GOT3 (cell line): ENCODE data around the gene ZMYND10.
A peak's percentile ranks its signal among the peaks of the same experiment; 100 is the strongest.

Experiments used
- DNase-seq: peaks from one replicate; lab custom pipeline; 2025; ENCODE audit warnings: mixed read lengths; lab: John Stamatoyannopoulos, UW

The ZMYND10 gene

DNA sequence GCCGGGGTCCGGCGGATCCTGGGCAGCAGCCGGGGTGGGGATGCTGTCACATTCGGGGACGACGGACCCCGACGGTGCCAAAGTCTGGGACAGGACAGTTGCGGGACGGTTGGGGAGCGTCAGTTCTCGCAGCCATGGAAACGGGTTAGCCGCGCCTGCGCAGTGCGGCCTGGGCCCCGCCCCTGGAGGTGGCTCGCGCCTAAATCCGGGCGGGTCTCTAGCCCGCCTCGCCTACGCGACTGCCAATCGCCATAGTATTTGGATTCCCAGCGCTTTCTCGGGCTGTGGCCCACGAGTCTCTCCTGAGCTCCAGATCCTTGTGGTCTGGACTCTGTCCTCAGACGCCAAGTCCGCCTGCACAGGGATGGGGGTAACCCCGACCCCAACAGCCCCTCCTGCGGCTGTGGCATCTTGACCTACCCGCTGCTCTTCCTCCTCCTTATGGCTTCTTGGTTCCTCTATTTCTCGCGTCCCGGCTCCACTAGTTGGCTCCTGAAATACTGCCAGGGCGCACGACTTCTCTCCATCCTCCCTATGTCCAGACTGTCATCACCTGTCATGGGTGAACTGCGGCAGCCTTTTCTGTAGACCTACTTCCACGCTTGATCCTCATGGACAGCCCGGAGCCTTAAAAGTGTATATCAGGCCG, at the start of gene ZMYND10:
TSS of gene ZMYND10 (minus strand) at position 147 of the 649 bp plus-strand sequence. CDS start 153 bp downstream, outside the sequence.
- peak; percentile 32 for DNase-seq

DNA sequence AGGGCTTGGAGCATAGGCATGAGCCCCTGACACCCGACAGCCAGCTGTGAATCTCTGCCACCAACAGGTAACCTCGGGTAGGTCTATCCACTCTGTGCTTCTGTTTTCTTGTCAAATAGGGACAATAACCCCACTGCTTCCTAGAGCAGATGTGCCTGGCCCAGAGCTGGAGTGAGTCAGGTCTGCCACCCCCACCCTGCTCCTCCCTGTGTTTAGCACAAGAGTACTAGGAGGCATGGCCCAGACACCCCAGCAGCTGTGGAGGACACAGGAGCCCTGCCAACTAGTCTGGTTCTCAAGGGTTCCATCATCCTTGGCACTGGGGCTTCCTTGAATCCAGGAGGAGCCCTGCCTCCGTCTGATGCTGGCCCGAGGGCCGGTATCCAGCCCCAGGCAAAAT, 47.5 kb upstream of the ZMYND10 start:
- no peak for DNase-seq

DNA sequence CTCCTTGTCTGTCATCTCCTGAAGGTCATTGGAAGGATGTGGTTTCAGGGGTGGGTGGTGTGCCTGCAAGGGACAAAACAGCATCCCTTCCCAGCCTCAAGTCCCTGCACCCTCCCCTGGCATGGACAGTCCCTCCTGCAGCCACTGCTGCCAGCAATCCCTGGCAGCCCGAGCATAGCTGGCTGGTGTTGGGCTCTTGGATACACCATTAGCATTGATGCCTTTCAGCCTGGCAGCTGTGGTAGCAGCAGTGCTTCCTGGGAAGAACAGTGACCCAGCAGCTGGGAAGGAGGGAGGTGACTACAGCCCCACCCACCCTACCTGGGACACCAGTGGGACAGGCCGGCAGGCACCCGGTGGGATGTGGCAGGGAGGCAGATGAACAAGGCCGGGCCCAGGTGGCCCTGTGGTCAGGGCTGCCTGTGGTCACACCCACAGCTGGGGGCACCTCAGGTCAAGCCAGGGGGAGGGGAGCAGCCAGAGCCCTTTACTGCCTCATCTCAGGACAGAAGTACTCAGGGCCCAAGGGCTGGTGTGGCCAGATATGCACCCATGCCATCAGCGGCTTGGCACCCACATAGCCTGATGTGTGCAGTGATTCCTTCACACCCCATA, 46.7 kb upstream of the ZMYND10 start:
- DNase-seq, result no peak

DNA sequence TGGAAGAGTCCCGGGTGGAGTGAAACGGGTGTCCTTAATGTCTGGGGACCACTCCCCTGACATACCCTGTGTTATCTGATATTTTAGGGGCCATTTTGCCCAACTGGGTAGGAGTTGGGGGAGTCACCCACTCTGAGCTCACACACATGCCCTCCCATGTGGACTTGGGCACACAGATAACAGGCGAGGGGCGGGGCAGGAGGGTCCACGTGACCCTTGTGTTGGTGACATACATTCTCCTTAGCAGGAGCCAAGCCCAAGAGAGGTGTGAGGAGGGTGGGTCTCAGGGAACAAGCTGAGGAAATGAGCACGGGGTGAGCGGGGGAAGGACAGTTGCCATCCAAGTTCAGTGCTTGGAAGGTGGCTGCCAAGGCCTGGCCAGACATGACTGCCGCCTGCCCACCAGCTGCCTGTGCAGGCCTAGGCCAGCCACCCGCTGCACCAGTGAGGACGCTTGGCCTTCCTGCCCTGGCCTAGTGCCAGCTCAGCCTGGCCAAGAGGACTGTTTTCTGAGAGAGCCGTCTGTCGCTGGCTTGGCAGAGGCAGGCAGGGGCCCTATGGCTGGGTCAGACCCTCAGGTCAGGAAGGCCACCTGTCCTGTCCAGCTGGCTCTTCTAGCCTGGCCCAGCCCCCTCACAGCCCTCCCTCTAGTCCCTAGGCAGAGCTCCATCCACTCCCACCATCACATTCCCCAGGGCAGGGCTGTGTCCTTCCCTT, 45.1 kb upstream of the ZMYND10 start:
- no peak for DNase-seq

DNA sequence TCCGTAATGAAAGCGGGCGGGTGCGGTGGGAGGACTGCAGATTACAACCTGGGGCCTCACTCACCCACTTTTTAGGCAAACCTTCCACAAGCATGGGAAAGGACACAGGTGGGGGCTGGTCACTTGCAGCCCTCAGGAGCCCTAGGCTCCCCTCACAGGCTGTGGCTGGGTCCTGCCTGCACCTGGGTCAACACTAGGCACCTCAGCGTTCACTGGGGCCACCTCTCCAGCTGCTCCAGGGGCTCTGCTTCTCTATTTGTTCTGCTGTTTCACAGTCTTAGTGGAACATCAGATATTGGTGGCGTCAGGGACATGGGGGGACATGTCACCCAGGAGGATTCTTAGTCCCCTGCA, 43.9 kb upstream of the ZMYND10 start:
- DNase-seq, result no peak

DNA sequence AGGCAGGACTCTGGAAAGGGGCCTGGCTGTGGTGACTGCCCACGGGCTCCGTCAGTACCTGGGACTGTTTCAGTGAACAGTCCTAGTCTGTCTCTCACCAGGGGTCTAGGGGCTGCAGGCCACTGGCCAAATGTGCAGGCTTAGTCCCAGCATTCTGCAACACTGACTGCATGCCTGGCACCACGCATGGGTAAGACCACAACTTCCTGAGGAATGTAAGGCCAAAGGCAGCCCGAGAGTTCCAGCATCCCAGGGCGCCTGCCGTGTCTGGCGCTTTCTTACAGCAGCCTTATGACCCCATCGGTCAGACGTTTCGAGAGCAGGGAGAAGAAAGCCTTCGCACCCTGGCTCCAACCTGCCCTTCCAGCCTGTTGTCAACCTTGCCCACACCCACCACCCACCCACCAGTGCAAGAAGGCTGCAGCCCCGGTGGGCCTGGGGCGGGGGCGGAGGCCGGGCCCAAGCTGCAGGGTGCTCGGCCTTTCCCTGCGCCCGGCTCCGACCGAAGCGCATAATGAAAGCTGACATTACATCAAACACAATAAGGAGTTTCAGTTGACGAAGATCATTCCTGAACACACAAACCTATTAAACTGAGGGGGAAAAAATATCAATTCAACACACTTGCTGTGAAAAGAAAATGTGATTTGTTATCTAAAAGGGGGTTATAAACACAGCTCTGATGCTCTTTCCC, 43.3 kb upstream of the ZMYND10 start:
- DNase-seq, result no peak

DNA sequence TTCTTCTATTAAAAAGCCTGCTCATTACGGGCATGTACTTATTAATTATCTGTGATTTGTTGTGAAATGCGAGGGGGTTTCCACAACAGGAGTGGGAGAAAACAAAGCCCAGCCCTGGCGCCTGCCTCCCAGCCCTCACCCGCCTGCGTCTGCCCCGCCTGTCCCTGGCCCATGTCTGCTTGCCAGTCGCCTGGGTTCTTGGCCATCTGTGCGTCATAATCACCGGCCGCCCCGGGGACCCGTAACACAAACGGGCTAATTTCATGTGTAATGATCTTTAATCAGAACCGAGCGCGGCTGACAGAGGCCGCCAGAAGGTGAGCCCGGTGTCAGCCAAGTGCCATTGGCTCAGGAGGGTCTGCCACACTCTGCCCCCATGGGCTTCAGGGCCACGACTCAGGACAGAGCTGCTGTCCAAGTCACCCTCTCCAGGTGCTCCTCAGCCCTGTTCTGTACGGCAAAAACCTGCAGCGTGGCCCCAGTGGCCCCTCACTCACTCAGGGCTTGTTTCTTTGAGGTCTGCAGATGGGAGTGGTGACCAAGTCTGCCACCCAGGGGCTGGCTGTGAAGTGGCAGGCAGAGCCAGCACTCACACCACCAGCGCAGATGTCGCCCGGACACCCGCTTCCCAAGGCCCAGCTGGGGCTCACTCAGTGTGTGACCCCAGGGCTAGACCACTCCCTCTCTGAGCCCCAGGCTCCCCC, 42.6 kb upstream of the ZMYND10 start:
- no peak for DNase-seq

DNA sequence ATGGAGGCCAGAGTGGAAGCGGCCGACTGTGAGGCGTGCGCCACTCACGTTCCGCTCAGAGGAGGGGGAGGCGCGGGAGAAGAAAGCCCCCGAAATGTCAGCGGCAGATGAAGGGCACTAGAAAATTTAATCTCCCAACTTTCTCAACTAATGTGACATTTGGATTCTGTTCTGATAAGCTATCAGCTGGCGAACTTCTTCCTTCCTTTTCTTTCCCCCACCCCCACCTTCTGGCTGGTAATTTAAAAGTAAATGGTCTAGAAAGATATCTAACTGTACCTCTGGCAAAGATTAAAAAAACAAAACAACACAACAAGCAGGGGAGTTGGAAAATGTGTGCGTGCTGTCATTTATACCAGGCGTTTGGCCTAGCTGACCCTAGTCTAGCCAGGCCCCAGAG, 40.2 kb upstream of the ZMYND10 start:
- DNase-seq, result no peak

DNA sequence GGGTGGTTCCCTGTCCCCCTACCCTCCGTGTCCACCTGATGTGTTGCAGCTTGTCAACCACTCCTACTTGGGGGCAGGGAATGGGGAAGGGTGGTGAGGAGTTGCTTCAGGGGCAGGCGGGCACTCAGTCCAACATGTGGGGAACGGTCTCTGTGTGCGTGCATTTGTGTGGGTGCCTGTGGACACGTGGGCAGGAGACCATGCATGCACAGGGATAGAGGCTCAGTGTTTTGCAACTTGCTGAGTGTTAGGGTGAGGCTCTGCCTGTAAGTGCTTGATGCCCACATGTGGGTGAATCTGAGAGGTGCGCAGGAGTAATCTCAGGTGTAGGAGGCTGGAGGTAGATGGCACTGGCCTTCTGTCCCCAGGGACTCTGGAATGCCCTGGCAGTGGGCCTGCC, 38.2 kb upstream of the ZMYND10 start:
- no peak for DNase-seq

DNA sequence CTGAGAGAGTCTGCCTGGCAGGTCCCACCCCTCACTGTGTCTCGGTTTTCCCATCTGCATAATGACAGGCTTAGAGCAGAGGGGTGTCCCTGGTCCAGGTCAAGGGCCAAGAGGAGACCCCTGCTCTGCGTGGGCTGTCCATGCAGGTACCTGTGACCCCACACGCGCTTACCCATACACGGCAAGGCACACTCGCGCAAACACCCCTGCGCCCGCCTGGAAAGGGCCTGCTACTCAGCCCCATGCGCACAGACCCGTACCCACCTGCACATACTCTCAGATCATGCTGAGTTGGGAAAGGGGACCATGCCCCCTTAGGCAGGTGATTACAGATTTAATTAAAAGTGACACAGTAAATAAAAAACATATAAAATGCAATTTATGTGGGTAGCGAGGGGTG, 37.2 kb upstream of the ZMYND10 start:
- DNase-seq, result no peak

DNA sequence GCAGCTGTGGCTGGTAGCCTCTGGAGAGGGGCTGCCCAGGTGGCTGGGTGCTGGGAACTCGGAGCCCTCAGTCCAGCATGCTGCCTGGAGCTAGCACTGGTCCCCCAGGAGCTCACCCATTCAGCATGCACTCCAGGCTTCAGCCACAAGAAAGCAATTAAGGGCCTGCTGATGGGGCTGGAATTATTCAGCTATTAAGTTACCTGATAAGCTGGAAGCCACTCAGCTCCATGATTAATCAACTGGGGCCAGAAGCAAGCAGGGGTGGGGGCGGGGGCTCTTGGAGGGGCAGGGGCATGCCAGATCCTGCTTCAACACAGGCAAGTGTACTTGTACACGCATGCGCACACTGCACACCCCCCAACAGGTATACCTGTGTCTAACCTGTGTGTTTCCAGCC, 35.9 kb upstream of the ZMYND10 start:
- DNase-seq, result no peak

DNA sequence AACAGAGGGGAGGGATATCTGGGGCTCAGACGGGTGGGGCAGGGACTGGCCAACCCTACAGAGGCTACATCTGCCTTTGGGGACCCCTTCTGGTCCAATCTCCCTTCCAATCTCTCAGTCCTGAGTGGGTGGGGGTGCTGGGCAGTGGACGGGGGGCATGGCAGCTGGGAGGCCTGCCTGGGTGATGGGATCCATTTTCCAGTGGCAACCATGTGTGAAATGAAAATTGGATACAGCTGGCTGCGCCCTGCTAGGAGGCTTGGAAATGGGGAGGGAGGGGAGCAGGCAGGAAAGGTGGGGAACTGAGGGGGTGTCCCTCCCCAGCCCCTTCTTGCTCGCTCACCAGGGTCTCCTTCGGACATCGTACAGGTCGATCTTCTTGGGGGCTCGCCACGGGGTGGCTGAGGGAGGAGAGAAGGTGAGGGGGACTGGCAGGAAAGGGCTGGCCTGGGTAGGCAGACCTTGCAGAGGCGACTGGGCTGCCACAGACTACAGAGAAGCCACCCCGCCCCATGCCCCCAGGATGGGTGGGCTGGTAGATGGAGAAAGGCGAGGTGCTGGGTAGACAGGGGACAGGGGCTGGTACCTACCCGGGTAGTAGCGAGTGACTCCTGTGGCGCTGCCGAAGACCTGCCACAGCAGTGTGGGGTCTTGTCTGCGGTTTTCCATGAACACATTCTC, 35.0 kb upstream of the ZMYND10 start:
- no peak for DNase-seq

DNA sequence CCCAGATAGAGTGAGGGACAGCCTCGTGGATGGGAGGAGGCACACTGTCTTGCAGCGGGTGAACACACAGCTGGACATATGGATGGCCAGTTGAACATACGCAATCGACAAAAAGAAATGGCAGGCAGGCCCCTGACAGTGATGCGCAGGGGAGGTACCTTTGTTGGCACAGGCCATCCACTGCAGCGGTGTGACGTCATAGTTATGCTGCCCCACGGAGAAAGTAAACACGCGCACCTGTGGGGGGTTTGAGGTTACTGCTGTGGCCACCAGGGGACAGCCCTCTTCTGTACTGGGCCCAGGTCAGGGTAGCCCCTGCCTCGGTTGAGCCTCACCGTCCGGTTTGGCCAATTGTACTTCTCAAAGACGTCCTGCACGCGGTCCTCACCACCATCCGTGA, 33.2 kb upstream of the ZMYND10 start:
- DNase-seq, result no peak

DNA sequence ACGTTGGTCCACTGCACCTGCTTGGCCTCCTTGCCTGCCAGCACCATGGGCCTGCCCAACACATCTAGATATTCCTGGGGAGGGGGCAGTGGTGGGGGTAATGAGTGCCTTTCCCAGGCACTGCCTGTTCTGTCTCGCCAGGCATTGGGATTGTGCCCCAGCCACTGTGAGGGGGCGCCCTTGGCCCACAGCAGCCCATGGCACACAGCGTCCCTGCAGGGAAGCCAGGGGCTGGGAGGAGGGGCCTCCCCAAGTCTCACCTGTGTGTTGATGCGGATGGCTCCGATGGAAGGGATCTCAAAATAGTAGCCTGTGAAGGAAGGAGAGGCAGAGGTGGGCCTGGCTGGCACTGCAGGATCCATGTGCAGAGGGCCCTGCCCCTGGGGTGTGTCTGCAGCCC, 32.5 kb upstream of the ZMYND10 start:
- no peak for DNase-seq

DNA sequence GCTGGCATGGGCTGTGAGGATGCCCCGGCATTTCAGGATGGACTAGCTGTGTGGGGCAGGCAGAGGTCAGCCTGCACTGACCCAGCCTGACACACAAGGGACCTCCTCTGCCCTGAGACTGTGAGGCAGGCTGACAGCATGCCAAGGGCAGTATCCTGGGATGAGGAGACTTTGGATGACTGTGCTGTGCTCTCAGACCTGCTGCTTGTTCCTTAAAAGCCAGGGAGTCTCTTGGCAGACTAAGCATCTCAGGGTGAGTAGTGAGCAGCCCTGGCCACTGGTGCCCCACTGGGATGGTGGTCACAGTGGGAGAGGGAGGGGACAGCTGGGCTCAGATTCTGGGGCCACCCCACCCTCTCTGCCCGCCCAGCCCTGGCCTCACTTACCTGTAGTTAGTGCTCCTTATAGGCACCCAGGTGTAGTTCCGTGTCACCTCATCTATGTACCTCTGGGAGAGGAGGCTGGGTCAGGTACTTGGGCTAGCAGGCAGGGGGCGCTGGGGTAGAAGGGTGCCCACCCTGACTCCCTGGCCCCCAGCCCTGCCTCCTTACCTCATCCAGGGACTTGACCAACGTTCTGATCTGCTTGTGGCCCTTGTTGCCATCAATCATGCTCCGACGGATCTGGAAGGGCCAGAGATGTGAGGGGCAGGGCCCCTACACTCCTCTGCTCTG, 29.9 kb upstream of the ZMYND10 start:
- no peak for DNase-seq

DNA sequence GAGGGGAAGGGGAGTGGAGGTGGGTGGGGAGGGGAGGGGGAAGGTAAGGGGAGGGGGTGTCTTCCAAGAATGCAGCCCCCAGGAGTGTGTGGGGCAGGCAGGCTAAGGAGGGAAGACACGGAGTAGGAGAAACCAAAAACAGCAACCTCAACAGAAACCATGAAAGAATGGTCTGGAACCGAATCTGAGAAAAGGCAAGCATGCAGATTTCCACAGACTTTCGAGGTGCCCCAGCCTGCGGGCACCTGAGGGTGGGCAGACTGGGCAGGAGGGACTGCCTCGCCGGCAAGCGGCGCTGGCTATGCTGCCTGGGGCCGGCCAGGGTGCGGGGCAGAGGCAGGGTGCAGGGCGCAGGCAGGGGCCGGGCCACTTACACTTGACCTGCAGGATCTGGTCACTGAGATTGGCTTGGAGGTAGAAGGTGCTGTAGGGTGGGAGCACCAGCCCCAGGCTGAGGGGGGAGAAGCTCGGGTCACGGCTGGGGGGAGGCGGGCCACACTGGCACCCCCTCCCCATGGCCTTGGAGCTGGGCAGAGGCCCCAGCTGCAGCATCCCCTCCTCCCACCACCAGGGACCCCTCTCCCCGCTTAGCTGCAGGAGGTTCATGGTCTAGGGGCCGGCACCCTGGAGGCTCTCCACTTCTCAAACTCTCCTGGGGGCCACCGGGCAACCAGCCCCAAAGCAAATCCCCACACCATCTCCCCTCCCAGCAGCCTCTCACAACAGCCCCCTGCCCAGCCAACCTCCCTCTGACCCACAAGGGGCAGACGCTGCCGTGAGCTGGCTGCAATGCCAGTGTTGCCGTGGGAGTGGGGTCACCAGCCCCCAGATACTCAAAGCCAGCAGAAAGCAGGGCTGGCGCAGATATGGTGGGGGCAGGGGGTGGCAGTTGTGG, 29.1 kb upstream of the ZMYND10 start:
- no peak for DNase-seq

DNA sequence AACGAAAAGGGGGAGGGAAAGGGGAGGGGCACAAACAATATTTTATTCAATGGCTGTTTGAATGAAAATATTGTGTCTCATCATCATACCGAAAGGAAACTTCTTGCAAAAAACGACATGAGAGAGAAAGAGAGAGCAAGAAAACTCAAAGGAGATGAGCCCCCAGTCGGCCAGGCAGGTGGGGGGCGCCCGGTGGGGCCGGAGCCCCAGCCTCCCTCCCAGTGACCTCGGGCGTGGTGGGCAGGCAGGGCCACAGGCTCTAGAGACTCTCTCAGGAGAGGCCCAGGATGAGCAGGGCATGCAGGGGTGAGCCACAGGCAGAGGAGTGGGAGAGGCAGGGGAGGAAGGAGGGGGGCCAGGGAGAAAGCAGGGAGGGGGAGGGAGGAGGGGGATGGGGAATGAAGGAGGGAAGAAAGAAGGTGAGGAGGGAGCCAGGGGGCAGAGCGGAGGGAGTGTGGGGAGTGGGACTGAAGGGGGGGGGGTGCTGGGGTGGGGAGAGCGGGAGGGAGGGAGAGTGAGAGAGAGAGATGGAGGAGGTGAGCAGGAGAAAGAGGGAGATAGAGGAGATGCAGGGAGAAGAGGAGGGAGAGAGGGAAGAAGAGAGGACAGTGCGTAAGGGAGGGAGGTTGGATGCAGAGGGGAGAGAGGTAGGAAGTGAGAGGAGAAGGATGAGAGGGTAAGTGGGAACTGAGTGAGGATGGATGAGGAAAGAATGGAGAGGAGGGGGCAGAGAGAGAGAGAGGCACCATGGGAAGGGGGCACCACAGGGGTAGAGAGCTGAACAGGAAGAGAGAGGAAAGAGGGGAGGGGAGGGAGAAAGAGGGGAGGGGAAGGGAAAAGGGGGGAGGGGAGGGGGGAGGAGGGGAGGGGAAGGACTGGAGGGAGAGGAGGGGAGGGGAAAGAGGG, 27.9 kb upstream of the ZMYND10 start:
- DNase-seq, result no peak

DNA sequence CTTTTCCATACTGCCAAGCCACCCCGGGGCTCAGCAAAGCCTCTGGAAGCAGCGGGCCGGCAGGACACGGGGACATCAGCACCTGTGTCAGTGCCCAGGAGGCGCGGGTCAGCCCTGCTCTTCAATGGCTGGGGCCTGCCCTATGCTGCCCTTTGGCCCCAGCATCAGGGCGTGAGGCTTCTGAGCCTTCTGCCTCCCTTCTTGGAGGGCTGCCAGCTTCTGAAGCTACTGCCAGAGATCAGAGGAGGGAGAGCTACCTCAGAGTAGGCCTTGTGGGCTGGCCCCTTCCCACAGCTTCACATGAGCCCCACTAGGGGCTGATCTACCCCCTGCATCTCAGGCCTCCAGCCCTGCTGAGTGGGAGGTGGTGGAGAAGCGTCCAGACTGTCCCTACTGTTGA, 26.8 kb upstream of the ZMYND10 start:
- no peak for DNase-seq

DNA sequence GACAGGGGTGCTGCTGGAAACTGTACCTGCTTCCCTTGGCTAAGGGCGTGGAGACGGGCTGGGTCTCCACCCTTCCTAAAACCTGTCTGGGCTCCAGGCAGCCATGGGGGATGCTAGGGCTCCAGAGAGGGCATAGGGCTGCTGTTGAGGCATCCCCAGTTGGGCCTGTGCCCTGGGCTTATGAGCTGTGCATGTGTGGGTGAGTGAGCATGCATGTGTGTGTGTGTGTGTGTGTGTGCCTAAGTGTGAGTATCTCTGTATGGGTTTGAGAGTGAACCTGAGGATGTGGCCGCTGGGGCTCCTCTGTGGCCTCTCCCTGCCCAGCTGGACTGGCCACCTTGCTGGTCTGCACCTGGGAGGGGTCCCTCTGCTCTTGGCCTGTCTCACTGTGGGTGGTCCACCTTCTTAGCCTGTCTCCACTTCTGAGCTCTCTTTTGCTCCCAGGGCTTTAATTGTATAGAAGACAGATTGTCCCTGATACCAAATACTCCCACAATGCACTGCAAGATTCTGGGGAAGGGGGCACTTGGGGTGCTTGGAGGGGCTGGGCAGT, 25.7 kb upstream of the ZMYND10 start:
- DNase-seq, result no peak
